WI38 (cell line): ENCODE measurements around the gene SH3YL1.

Source experiments
- H3K4me3 ChIP-seq: 2 replicates; pipeline ENCODE4 v1.5.1; 2011; ENCODE audit warnings: low read depth, mild to moderate bottlenecking, control low read depth, low read length
- CTCF ChIP-seq: IDR thresholded peaks from 2 replicates; pipeline ENCODE4 v1.5.1; 2012; ENCODE audit warnings: low read depth, mild to moderate bottlenecking, control low read depth, low read length

Gene SH3YL1

DNA sequence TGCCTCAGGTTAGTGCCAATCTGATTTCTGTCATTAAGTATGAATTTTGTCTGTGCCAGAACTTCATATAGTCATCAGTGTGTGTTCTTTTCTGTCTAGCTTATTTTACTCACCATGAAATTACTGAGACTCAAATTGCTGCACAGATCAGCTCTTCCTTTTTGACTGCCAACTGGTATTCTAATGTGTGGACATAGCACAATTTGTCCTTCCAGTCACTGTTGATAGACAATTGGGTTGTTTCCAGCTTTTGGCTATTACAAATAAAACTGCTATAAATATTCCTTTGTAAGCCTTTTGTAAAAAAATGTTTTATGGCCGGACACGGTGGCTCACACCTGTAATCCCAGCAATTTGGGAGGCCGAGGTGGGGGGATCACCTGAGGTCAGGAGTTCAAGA, 7.7 kb downstream of the SH3YL1 start:
- no peak for TF ChIP-seq CTCF
- H3K4me3 ChIP-seq, result no peak overlapping the region

DNA sequence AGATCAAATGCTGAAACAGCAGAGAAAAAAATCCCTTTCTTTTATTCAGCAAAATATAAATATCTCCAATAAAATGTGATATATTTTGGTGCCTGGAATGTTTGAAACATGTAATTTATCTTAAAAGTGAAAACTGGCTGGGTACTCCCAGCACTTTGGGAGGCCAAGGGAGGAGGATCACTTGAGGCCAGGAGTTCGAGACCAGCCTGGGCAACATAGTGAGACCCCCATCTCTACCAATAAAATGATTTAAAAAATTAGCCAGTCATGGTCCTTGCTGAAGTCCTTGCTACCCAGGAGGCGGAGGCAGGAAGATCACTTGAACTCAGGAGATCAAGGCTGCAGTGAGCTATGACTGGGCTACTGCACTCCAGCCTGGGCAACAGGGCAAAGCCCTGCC, 8.6 kb downstream of the SH3YL1 start:
- TF ChIP-seq CTCF, result no peak
- no peak overlapping the region for H3K4me3 ChIP-seq

DNA sequence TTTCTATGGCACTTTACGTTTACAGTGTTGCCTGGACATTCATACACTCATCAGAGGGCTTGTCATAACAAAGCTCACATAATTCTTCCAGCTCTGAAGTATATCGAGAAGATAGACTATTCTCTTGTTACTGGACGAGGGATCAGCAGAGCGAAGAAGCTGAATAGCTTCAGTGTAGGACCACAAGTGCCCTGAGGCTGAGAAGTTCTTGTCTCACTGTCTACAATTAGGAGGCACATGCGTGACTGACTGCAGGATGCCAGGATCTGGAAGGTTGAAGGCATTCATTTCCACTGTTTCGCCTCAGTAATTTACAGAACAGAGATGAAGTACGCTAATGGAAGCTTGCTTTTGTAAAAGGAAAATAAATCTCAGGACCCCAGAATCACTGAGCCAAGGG, 9.6 kb downstream of the SH3YL1 start:
- H3K4me3 ChIP-seq, result no peak overlapping the region

GRCh38 chr2:253202-253638, 10.6 kb downstream of the SH3YL1 start:
- no peak for TF ChIP-seq CTCF
- no peak overlapping the region for H3K4me3 ChIP-seq

More for the DNA sequence above, 9.6 kb downstream of the SH3YL1 start:
- no peak for TF ChIP-seq CTCF

DNA sequence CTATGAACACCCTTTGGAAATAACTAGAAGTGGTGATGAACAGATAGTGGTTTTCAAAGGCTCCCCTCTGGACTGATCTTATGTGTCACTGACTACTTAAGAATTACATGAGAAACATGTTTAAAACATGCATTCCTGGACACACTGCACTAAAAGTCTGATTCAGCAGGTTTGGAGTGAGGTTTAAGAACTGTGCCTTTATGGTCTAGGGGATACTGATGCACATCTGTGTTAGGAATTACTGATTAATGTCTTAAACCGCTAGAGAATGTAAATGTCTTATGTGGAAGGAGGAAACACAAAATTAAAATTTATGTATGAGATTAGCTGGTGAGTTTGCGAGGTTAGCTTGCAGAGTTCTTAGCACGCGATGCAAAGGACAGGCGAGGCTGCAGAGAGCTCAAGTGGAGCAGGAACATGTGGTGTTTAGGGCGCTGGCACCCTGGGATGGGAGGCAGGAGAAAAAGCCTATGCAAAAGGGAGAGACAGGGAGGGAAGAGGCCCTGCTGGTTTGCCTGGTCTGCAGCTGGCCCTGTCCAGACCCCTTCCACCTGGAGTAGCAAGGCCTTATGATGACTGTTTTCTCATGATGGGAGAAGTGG, 11.7 kb downstream of the SH3YL1 start:
- H3K4me3 ChIP-seq, result no peak overlapping the region
- no peak for TF ChIP-seq CTCF

GRCh38 chr2:249538-250042, 14.2 kb downstream of the SH3YL1 start:
- TF ChIP-seq CTCF, result no peak

GRCh38 chr2:248724-249123, 15.1 kb downstream of the SH3YL1 start:
- H3K4me3 ChIP-seq, result no peak overlapping the region
- no peak for TF ChIP-seq CTCF

More at GRCh38 chr2:249538-250042, 14.2 kb downstream of the SH3YL1 start:
- H3K4me3 ChIP-seq, result no peak overlapping the region
